Measurements from ENCODE around the gene XPNPEP2. TPM values are rescaled to one million over a fixed set of nuclear protein-coding genes. Genes with fewer than 3 reads are reported as not detected.

The XPNPEP2 gene
- total and polyA plus RNA-seq, 8 donors, result 0.33 to 16.3 (median 1.7) TPM

GRCh38 chrX:129781134-129781672, 42.4 kb downstream of the XPNPEP2 start:
- Histone ChIP-seq H3K4me1 (peaks cover 0 to 16% (median 0%) of the 10 kb centered on the region in 4 donors), H3K9me3 (no peaks in the 10 kb centered on the region), H3K27me3 (peaks cover 0 to 4% (median 0%) of the 10 kb centered on the region in 3 donors), H3K27ac (peak overlapping the region in 4 of 5 donors; percentile 23 to 74 (median 58)), H3K36me3 (no peaks in the 10 kb centered on the region), H3K4me3 (peak overlapping the region in 2 of 4 donors; percentile 29 to 35)
- intact Hi-C loops (cut with DNase I; ENCODE audit: low total_unique reads), result no loop called here
- peak; percentile 50 to 63 for DNase-seq
- no peak for TF ChIP-seq EP300 (IDR thresholded peaks at IDR 0.05)
- no peak for TF ChIP-seq POLR2A (IDR thresholded peaks at IDR 0.05)
- no peak for TF ChIP-seq POLR2AphosphoS5 (IDR thresholded peaks at IDR 0.05)
- TF ChIP-seq CTCF (IDR thresholded peaks at IDR 0.05), result no peak
- WGBS, 5 donors, result 43 to 63% (median 52%) methylated on average over 2 to 8 of the region's 8 CpGs

GRCh38 chrX:129781680-129782495, 43.1 kb downstream of the XPNPEP2 start:
- no peak for DNase-seq
- Histone ChIP-seq H3K36me3 (no peaks in the 10 kb centered on the region), H3K9me3 (no peaks in the 10 kb centered on the region), H3K27me3 (peaks cover 0 to 4% (median 0%) of the 10 kb centered on the region in 3 donors), H3K4me1 (peaks cover 0 to 9% (median 0%) of the 10 kb centered on the region in 4 donors), H3K4me3 (peak overlapping the region in 2 of 4 donors; percentile 24 to 29), H3K27ac (peak overlapping the region in 2 of 5 donors; percentile 22 to 46)
- TF ChIP-seq POLR2AphosphoS5 (IDR thresholded peaks at IDR 0.05) (no peak), EP300 (IDR thresholded peaks at IDR 0.05) (no peak), CTCF (IDR thresholded peaks at IDR 0.05) (no peak), POLR2A (IDR thresholded peaks at IDR 0.05) (no peak)
- intact Hi-C loops (cut with DNase I; ENCODE audit: low total_unique reads), result no loop called here
- 61 to 83% (median 76%) methylated on average over 3 to 10 of the region's 10 CpGs for WGBS, 5 donors

GRCh38 chrX:129782706-129783105, 43.9 kb downstream of the XPNPEP2 start:
- intact Hi-C loops (cut with DNase I; ENCODE audit: low total_unique reads), result no loop called here
- Histone ChIP-seq H3K27me3 (peaks cover 0 to 4% (median 0%) of the 10 kb centered on the region in 3 donors), H3K9me3 (no peaks in the 10 kb centered on the region), H3K4me1 (peaks cover 0 to 6% (median 0%) of the 10 kb centered on the region in 4 donors), H3K36me3 (no peaks in the 10 kb centered on the region), H3K4me3 (peak overlapping the region in 2 of 4 donors; percentile 16 to 24), H3K27ac (peak overlapping the region in 1 of 5 donors; percentile 46)
- 70 to 81% (median 71%) methylated on average over 3 to 4 of the region's 4 CpGs for WGBS, 5 donors
- TF ChIP-seq EP300 (IDR thresholded peaks at IDR 0.05) (no peak), POLR2A (IDR thresholded peaks at IDR 0.05) (no peak), POLR2AphosphoS5 (IDR thresholded peaks at IDR 0.05) (no peak), CTCF (IDR thresholded peaks at IDR 0.05) (no peak)
- no peak for DNase-seq

- DNase-seq, result no peak
- Histone ChIP-seq H3K27ac (peak overlapping the region in 1 of 5 donors; percentile 20), H3K27me3 (peaks cover 0 to 4% (median 0%) of the 10 kb centered on the region in 3 donors), H3K4me3 (peak overlapping the region in 2 of 4 donors; percentile 21 to 24), H3K4me1 (peaks cover 0 to 6% (median 0%) of the 10 kb centered on the region in 4 donors), H3K36me3 (no peaks in the 10 kb centered on the region), H3K9me3 (no peaks in the 10 kb centered on the region)
- 64 to 84% (median 82%) methylated on average over 8 to 11 of the region's 11 CpGs for WGBS, 5 donors
- TF ChIP-seq POLR2A (IDR thresholded peaks at IDR 0.05) (no peak), EP300 (IDR thresholded peaks at IDR 0.05) (no peak), CTCF (IDR thresholded peaks at IDR 0.05) (no peak), POLR2AphosphoS5 (IDR thresholded peaks at IDR 0.05) (no peak)
- intact Hi-C loops (cut with DNase I; ENCODE audit: low total_unique reads), result no loop called here
Measured at GRCh38 chrX:129783291-129783713, 44.5 kb downstream of the XPNPEP2 start.

Measured in stomach (tissue), 9 donors.